Measurements from ENCODE around the gene KDM1B.

The KDM1B gene, protein sequence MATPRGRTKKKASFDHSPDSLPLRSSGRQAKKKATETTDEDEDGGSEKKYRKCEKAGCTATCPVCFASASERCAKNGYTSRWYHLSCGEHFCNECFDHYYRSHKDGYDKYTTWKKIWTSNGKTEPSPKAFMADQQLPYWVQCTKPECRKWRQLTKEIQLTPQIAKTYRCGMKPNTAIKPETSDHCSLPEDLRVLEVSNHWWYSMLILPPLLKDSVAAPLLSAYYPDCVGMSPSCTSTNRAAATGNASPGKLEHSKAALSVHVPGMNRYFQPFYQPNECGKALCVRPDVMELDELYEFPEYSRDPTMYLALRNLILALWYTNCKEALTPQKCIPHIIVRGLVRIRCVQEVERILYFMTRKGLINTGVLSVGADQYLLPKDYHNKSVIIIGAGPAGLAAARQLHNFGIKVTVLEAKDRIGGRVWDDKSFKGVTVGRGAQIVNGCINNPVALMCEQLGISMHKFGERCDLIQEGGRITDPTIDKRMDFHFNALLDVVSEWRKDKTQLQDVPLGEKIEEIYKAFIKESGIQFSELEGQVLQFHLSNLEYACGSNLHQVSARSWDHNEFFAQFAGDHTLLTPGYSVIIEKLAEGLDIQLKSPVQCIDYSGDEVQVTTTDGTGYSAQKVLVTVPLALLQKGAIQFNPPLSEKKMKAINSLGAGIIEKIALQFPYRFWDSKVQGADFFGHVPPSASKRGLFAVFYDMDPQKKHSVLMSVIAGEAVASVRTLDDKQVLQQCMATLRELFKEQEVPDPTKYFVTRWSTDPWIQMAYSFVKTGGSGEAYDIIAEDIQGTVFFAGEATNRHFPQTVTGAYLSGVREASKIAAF

DNA sequence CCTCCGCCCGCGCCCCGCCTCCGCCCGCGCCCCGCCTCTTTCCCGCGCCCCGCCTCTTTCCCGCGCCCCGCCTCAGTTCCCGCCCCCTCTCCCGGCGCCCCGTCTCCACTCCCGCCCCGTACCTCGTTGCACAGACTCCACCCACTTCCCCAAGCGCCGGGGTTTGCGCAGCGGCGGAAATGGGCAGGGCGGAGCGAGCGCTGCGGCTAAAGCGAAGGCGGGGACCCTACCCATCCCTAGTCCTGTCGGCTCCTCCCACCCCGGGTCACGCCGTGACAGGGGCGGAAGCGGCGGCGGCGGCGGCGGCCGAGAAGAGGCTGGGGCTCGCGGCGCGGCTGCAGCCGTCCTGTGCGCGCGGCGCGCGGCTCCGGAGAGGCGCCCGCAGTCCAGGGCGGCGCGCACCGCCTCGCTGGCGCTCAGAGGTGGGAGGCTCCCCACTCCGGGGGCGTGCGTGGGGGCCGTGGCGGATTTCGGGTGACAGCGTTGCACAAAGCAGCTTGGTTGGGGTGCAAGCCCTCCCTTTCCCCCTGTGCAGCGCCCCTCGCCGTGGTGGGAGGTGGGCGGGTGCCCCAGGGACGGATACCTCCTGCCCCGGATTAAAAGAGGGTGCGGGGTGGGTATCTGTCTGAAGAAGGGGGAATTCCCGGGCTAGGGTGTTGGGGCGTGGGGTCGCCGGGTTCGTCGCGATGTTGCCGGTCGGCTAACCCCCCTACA lies at the start of gene KDM1B:
TSS of gene KDM1B (plus strand) at position 273 of the 714 bp plus-strand sequence. CDS start 4,474 bp downstream, outside the sequence.
- DNase-seq (ENCODE audit: low read depth in 2 of 2), result peak; percentile 97 to 98

GRCh38 chr6:18107061-18107460 lies 48.2 kb upstream of the KDM1B start:
- DNase-seq (ENCODE audit: low read depth in 2 of 2), result no peak

- DNase-seq (ENCODE audit: low read depth in 2 of 2), result no peak
Observed at GRCh38 chr6:18110162-18110561, 45.1 kb upstream of the KDM1B start.

DNA sequence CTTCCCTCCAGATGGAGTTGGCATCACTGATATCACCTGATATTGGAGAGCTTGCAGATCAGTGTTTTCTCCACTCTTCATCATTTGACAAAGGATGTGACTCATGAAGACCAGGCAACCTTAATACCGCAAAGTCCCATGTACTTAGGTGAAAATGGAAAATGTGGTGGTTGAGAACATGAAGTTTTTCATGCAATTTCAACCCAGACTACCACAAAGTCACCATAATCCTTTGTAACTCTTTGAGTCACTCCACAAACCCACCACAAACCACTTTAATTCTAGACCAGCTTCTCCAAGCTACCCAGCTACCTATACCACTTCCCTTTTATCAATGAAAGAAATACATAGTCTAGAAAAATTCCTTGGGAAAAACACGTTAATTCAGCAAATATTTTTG lies 39.9 kb upstream of the KDM1B start:
- no peak for DNase-seq (ENCODE audit: low read depth in 2 of 2)

DNA sequence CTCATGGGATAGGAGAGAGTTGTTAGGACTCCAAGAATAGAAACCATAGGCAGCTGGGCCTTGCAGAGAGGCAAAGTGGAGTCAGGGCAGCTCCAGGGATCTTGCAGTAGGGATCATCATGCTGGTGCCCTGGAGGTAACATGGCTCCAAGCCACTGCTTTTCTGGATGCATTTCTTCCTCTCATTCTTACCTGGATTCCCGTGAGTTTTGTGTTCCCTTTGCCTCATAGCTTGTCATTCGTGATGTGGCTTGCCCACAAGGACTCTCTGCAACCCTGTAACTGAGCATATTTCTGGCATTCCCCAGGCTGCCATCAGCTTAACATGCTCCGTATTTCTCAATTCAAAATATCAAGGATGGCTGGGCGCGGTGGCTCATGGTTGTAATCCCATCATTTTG lies 38.1 kb upstream of the KDM1B start:
- no peak for DNase-seq (ENCODE audit: low read depth in 2 of 2)

DNA sequence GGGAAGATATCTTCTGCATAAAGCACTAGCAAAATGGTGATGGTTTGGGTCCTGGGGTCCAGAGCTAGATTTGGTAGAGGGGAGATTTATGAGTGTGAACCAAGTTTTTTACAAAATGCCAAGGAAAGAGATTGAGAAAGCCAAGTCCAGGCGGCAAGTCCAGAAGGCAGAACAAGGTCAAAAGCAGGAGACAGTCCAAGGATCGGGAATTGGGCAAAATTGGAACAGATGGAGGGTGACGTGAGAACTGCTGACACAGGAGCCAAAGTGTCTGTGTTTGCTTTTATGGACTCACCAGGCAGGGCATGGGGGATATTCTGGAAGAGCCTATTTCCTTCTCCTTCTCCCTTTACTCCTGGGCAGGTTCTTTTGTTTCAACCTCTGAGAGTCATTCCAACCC lies 36.9 kb upstream of the KDM1B start:
- no peak for DNase-seq (ENCODE audit: low read depth in 2 of 2)

GRCh38 chr6:18119236-18119635 lies 36.0 kb upstream of the KDM1B start:
- no peak for DNase-seq (ENCODE audit: low read depth in 2 of 2)

DNA sequence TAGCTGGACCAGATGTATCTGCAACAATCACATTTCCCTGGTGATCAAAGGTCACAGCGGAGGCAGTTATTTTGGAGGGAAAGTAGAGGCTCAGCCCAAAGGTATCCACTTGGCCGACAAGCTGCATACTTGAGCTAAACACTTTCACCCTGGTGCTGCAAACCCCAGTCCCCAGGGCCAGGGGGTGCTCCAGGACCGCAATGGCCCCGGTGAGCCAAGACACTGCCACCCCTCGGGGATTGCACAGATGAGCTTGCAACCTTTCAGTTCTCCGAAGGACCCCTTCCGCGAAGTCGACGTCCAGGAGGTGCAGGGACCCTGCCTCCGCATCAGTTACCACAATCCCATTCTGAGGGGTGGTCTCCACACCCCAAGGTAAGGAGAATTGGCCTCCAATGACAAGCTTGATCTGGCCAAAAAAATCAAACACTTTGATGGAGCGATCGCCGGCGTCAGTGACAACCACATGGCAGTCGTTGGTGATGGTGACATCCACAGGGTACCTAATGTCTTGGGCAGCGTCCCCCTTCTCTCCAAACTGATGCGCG lies 33.6 kb upstream of the KDM1B start:
- no peak for DNase-seq (ENCODE audit: low read depth in 2 of 2)

DNA sequence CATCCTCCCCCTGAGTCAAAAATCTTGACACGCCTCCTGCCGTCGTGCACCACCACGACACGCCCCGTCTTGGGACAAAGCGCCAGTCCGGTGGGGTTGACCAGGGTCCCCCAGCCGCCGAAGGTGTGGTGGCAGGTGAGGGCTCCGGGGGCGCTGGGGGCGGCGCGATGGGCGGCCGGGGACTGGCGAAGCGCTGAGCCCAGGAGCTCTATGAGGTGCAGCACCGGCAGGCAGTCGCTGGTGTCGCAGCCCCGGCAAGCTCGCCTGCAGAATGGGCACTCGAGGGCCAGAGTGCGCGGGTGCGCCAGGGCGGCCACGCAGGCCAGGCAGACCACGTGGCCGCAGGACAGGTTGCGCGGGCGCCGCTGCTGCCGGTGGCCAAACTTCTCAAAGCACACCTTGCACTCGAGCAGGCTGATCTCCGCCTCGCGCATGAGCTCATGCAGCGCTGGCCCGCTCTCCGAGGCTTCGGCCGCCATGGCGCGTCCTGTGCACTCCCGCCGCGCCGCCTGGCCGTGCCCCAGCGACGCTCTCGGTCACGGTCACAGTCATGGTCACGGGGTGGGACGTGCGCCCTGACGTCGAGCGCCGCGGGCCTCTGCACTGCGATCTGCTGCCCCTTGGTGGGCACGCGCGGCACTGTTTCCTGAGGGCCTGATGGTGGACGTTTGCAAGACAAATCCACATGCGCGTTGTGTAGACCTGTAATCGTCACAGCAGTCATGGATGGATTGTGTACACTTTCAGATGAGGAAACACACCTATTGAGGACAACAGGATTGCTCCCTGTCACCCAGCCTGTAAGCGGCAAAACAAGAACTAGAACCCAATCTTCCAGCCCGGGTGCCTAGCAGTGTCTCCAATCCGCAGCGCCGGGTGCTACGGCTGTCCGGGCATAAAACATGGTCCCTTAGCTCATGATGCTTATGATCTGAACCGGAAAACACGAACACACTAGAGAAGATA lies 32.8 kb upstream of the KDM1B start, which contains the start of gene NHLRC1:
TSS of gene NHLRC1 (minus strand) at position 550 of the 966 bp plus-strand sequence. CDS start at position 479, 71 bp downstream.
- DNase-seq (ENCODE audit: low read depth in 2 of 2), result peak; percentile 39 to 65

DNA sequence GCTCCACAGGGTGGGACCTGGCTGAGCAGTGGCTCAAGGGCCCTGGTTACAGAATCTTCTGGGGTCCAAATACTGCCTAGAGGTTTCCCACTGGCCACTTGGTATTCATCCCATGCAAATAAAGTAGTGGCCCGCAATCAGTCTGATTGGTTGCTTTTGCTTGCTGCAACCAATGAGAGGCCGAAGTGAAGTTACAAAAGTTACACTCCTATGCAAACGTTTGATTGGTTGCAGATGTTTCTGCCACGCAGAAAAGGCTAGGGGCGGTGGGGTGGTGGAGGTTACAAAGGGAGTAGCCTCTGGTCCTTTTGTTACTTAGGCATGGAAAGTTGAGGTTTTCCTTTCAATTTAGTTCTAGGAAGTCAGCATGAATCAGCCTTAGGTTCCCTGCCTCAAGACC lies 29.1 kb upstream of the KDM1B start:
- no peak for DNase-seq (ENCODE audit: low read depth in 2 of 2)

GRCh38 chr6:18132346-18132745 lies 22.9 kb upstream of the KDM1B start:
- no peak for DNase-seq (ENCODE audit: low read depth in 2 of 2)

DNA sequence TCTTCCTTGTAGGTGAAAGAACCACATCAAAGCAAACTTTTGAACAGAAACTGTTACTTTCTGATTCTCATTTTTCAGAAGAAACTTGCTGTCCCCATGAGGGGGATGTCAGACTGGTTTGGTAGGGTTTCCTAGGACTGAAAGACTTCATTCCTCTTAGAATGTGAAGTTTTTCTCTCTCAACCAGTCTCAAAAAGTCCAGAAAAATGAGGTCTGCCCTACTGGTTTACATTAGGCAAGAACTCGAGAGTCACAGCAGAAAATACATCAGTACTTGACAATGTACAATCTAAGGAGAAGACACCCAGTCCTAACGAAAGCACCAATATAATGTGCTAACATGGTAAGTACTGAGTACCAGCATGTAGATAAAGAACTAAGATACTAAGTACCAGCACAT lies 20.1 kb upstream of the KDM1B start:
- no peak for DNase-seq (ENCODE audit: low read depth in 2 of 2)

- no peak for DNase-seq (ENCODE audit: low read depth in 2 of 2)
Observed at GRCh38 chr6:18136260-18136659, 19.0 kb upstream of the KDM1B start.

DNA sequence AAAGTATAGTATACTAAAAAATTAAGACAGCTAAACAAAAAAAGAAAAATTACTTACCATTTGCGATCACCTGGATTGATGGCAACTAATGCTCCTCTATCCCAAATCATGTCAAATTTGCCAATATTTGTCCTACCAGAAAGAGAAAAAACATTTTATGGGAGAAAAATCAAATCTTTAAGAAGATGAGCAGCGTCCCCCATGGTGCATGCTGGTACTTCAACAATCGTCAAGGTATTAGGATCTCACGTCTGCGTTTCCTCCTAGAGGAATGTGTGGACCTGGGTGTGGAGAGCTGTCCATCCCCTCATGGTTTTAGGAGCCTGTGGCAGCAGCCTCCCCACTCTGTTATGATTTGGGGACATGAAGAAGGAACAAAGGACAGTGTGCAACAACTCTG lies 16.3 kb upstream of the KDM1B start:
- DNase-seq (ENCODE audit: low read depth in 2 of 2), result no peak

GRCh38 chr6:18139935-18140621 lies 15.1 kb upstream of the KDM1B start:
- no peak for DNase-seq (ENCODE audit: low read depth in 2 of 2)

GRCh38 chr6:18141805-18142590 lies 13.2 kb upstream of the KDM1B start:
- no peak for DNase-seq (ENCODE audit: low read depth in 2 of 2)

- DNase-seq (ENCODE audit: low read depth in 2 of 2), result no peak
Observed at GRCh38 chr6:18142591-18142861, 12.7 kb upstream of the KDM1B start.

DNA sequence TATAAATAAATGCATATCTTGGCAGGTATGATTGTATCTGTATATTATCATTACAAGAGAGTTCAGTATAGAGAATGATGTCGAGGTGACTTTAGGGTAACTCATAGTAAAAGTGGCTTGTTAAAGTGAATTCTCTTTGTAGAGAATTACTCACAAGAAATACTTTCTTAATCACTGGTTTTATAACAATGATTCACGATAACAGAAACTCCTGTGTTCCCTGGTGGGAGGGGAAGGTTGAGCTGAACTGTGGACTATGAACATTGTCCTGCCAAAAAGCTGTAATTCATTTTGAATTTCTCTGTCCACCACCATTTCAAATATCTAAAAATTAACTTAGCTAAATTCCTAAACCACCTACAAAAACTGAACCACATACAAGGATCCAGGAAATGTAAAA lies 8.1 kb upstream of the KDM1B start:
- DNase-seq (ENCODE audit: low read depth in 2 of 2), result no peak

GRCh38 chr6:18147616-18148015 lies 7.6 kb upstream of the KDM1B start:
- DNase-seq (ENCODE audit: low read depth in 2 of 2), result no peak
